Stimulated activated CD4-positive, alpha-beta T cell treated with anti-CD3 and anti-CD28 coated beads, TNF-alpha, amount 100 ng/mL, for 4 hours (primary cell): ENCODE data around the gene CLDN7.
"Not testable (repeated sequence)": the region's sequence is repeated elsewhere in the genome, so short reads cannot be mapped to it uniquely, and the experiment has no call there.

ENCODE experiments used
- DNase-seq, 3 experiments: peaks; one replicate each; pipeline ENCODE4 v3.0.0-alpha.2; 2020; ENCODE audit warnings: low read depth in 3 of 3

CLDN7 gene

DNA sequence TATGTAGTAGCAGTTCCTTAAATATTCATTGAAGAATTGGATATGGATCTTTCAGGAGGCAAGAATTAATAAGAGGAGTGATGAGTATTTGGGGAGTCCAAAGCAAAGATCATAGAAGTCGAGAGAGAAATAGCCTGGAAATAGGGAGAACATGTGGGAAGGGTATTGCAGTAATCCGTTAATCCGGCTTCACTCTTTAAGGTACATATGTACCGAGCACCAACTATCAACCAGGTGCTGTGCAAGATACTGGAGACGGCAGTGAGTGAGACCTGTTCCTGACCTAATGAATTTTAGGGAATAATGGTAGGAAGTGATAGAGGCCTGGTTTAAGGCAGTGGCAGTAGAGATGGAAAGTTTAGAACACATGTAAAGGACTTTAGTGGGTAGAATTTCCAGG is 9.2 kb downstream of the CLDN7 start:
- no peak for DNase-seq

DNA sequence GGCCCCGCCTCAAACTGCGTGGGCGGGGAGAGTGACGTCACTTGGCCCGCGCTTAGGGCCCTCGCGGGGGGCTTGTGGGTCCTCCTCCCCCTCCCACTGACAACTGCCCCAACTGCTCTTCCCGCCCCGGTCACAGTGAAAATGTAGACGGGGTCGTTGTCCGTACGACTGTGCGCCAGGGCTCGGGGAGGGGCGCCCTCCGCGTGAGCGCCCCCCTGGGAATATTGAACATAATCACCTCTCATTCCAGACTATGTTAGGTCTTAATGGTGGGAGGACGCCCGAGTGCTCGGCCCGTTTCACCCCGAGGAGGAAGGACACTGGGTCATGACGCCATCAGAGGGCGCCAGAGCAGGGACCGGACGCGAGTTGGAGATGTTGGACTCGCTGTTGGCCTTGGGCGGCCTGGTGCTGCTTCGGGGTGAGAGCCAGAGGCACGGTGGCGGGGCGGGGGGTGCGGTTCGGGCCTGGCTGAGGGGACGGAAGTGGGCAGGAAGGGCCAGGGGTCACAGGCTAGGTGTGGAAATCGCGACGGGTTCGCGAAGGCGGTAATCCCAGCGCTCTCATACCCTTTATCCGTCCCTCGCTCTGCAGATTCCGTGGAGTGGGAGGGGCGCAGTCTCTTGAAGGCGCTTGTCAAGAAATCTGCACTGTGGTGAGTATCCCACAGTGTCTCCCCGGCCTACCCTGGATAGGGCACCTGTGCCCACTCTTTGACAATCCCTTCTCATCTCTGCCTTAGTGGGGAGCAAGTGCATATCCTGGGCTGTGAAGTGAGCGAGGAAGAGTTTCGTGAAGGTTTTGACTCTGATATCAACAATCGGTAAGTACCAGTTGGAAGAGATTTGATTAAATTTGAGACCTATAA is 9.9 kb downstream of the CLDN7 start, which contains the start of gene ELP5:
Gene ELP5, plus strand, starts transcription at position 40 of the 868 bp plus-strand sequence. Its CDS starts 336 bp downstream, at position 376.
- peak; percentile 67 to 71 (median 67) for DNase-seq

DNA sequence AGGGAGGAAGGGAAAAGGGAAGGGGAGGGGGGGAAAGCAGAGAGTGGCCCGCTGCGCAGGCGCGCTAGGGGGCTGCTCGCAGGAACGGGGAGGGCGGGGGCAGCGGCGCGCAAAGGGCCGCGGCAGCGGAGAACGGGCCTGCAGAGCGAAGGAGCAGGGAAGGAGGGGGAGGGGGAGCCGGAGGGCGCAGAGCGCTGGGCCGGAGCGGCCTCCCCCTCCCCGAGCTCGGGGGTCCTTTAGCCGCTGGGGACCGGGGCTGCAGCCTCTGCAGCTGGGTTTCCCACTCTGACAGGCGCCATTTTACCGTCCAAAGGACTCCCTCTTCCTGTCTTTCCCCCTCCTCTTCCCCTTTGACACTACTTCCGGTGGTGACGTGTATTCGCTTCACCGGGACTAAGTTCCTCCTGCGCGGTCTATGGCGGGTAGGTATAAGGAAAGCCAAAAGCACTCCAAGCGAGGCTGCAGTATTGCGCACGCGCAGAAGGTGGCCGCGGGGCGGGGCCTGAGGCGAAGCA is 10.6 kb downstream of the CLDN7 start, which contains the start of gene CTDNEP1:
Gene CTDNEP1, minus strand, starts transcription at position 74 of the 515 bp plus-strand sequence. CDS start 438 bp downstream, outside the sequence.
- peak; percentile 97 to 99 (median 99) for DNase-seq

DNA sequence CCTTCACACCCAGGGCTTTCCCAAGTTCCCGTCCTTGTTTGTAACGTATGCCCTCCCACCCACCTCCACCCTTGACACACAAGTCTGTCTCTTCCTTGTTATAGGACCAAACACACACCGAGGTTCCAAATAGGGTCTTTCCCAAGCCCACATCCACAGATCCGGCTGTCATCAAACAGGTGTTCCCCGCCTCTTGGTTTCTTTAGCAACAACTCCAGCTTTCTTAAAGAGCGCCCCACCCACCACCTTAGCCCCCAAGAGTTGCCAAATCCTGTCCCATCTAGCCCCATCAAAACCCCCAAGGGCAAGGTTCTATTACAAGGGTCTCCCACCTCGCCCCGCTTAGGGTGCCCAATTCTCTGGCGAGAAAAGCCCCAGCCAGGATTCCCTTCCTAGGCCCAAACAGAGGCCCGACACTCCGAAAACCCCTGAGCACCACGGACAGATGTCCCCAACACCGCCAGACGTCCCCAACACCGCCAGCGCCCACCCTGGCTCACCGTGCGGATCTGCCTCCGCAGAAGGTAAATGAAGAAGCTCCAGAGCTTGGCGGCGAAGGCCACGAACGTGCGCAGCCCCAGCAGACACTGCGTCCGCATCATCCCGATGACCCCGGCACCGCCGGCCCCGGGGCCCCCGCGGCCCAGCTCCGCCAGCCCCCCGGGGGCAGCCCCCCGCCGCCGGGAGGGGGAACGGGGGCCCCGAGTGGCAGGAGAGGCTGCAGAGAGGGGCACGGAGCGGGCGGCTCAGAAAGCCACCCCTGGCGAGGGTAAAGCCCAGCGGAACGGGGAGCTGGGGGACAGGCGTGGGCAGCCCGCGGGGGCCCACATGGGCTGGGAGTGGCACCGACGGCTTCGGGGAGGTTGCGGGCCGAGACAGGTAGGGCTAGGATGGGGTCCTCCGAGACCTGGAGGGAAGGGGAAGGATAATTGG is 11.3 kb downstream of the CLDN7 start:
- no peak for DNase-seq

DNA sequence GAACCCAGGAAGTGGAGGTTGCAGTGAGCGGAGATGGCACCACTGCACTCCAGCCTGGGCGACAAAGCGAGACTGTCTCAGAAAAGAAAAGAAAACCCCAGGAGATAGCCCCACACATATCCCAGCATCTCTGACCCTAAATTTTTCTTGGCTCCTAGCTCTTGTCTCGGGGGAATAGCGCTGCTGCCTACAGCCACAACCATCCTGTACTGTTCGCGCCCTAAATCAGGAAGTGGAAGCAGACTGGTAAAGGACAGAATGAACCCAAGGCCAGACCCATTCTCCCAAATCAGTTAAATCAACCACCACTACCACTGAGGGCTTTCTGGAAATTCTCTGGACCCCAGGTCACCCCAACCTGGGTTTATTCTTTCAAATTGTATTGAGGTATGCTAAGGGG is 12.4 kb downstream of the CLDN7 start:
- no peak for DNase-seq

DNA sequence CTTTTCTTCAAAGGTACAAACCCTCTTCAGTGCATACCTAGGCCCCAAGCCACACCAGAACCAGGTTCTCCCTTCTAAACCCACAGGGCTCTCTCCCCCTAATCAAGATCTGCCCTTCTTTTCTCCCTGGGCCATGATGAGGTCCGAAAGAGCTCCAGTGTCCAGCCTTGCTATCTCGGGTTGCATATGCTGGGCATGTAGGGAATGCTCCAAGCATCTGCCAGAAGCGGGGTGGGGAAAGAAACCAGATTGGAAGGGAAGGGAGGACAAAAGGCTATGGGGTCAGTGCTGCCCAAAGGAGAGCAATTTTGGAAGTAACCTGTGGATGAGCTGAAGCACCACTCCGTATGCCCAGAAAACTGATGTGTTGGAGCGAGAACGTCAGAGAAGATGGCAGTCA is 13.1 kb downstream of the CLDN7 start:
- DNase-seq, result no peak

DNA sequence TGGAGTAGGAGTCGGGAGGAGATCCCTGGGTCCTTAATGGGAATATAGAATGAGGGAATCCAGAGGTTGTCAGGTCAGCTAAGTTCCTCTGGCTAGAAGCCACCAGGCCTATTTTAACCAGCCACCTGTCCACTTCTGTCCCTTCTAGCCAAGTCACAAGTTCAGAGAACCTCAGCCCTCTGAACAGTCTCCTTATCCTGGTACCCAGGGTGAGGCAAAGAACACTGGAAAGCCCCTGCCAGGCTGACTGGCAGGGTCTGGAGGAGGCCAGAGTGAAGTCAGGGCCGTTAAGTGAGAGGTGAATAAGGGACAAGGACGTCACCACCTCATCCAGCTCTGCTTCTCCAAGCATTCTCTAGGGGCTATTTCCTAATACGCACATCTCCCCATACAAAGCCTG is 13.5 kb downstream of the CLDN7 start:
- no peak for DNase-seq

DNA sequence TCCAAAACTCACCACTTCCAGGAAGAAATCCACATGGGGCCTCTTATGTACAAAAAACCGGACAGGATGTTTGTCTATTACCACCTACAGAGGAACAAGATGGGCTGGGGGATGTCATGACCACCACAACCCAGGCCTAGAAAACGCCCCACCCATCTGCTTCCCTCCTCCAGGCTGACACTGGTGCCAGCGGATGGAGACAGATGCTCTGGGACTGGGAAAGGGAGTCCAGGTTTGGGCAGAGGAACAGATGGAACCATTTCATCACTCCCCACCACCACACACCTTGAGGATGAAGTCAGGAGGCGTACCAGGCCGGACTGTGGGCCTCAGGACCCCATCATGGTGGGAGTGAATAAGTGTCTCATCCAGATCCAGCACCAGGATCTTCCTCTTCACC is 15.5 kb downstream of the CLDN7 start:
- DNase-seq, result no peak

DNA sequence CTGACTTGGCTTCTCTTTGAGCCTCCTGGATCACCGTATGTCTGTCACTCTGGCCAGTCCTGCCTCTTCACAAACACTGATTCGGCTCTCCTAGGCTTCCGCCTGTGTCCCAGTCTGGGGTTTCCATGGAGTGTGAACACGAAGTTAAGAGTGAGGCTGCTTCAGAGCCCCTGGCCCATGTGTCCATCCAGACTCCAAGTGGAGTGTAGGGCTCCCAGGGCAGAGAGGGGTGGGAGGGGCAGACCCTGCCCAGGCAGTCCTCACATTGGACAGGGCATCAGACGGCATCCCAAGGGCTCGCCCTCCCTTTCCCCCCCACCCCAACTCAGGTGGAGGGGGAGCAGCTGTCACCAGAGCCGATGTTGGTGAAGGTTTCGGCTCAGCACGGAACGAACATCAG is 18.4 kb downstream of the CLDN7 start:
- not testable (repeated sequence) for DNase-seq

DNA sequence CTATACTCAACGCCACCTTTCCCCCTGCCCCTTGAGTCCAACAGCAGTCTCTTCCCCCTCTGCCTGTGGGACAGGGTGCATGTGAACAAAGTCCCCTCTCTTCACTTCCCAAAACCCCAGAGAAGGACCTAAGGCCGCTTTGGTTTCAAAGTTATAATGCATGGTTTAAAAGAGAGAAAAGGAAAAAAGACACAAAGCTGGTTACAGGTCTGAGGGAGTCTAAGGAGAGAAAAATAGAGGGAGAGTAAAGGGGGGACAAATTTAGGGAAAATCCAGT is 18.9 kb downstream of the CLDN7 start:
- DNase-seq, result no peak

DNA sequence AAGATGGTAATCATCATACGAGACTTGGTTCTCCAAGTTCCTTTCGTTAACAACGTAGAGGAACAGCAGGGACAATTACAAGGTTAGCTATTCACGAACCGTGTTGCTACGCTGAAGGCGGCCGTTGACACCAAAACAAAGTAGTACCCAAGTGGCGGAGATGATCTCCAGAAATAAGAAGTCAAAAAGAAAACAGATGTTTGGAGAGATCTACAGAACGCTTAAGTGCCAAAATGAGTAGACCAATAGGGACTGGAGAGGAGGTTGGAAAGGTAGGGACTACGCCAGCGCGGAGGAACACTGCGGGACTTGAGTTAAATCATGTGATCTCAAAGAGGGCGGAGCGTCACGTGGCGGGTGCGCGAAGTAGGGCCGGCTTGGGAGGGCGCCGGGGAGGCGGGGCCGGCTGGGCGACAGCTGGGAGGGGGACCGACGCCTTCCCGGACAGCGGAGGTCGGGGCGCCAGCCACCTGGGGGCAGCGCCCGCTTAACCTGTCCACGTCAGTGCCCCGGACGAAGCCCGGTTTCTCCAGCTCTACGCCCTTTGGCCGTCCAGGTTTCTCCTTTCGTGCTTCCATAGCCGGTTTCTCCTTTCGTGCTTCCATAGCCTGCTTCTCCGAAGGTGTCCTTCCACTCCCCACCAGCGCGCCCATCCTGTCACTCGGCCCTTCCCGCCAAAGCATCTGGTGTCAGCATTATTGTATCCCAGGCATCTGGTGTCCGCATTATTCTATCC is 19.4 kb downstream of the CLDN7 start:
- DNase-seq, result peak; percentile 84 to 86 (median 84)

DNA sequence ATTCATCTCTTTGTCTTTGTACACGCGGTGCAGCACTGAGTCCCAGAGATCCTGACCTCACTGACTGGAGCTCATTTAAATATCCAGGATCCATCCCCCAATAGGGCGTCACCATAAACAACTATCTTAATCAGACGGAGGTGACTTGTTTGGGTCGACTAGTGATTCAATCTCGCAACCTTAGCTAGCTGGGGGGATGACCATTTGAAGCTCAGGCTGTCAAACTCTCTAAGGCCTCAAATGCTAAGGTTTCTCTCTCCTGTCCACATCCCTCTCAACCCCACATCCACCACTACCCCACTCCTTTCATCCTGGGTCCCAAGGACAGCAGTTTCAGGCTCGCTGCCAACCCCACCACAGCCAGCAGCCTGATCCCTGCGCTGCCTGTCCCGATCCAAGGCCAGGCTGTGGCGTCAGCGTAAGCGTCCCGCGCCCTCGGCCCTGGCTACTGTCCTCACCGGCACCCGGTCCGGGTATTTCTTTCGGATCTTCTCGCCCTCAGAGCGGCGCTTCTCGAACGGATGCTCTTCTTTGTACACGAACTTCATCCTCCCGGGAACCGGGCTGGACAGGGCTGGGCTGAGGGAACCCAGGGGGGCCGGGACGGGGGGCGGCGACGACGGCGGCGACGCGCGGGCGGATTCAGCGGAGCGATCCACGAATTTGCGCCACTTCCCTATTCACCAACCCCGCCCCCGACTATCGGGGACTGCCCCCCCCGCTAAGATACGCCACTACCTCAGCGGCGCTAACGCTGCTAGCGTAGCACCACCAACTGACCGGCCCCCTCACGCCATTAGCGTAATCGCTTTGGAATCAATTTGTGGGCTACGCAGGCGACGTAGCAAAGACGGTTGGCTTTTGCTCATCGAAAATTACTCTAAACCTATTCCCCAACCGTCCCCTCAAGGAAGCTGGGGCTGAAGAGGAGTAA is 20.2 kb downstream of the CLDN7 start, which contains the start of gene GABARAP:
Gene GABARAP, minus strand, starts transcription at position 667 of the 934 bp plus-strand sequence. Its CDS starts 119 bp downstream, at position 548.
- peak; percentile 89 to 94 (median 92) for DNase-seq

DNA sequence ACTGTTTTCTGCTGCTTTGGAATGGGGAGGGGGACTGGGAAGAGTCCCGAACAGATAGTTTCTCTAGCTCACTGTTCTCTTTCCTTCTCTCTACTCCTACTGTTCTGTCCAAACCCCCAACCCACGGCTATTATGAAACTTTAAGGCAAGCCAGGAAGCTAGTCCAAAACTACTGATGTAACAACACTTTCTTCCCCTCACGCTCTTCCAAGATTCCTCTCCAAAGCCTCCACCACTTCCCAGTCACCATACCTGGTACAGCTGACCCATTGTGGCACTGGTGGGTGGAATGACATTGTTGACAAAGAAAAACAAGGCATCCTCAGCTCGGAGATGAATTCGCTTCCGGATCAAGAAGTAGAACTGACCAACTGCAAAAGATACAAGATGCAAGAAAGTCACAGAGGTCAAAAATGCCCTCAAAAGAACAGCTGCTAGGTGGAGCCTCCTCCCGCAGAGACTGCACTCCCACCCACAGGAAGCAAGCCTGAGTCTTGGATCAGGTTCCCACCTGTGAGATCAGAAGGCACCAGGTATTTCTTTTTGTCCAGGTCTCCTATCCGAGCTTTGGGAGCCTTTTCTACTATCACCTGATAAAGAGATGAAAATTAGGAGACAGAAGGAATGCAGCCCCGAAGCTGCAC is 21.1 kb downstream of the CLDN7 start:
- no peak for DNase-seq

DNA sequence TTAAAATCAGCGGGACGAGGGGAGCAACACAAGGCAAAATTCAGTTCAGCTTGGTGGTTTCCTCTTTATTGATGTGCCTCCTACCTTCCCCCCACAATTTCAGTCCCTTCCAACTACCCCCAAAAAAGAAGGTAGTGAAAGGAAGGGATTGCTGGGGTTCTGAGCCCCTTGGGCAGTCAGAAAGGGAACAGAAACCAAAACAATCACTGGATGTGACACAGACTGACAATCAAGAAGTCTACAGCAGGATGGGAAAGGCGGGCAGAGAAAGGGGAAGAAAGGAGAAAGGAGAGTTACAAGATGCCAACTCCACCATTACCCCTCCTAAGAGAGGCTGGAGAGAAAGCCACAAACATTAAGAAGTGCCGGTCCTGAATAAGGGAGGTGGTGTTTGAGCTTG is 21.9 kb downstream of the CLDN7 start:
- no peak for DNase-seq

DNA sequence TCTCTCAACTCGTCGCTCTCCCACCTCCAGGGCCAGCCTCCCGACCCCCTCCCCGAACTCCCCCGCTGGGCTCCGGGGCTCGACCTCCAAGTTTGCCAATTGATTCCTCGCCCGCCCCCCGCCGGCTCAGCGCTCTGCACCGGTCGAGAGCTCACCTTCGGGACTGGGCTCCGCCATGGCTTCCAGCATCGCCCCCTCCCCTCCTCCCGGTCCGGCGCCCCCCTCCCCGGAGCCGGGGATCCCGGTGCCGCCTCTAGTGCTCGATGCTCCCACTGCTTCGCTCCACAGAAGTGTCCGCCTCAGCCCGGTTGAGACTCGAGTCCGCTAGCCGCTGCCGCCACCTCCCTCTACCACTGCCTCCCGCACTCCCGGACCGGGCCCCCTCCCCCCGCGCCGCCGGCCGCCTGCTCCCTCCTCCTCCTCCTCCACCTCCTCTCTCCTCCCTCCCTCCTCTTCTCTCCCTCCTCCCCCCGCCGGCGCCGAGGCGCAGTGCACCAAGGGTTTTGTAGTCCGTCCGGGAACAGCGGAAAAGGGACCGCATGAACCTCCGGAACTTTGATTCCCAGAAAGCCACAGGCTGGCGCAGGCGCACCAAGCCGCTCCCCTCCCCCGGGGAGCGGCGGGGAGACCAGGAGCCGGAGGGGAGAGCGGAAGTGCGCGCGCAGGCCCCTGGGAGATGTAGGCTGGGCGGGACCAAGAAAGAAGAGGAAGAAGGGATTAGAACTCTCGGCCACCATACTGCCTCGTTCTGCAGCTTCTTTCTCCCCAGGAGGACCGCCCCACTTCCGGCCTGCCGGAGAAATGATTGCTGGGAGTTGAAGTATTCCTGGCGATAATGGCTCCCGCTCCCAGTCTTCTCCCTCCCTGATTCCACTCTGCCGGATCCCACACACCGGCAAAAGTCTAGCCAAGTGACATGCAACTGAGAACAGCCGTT is 22.9 kb downstream of the CLDN7 start, which contains the start of gene PHF23:
Gene PHF23, minus strand, starts transcription at position 367 of the 937 bp plus-strand sequence. Its CDS starts 178 bp downstream, at position 189.
- peak; percentile 91 to 98 (median 96) for DNase-seq

DNA sequence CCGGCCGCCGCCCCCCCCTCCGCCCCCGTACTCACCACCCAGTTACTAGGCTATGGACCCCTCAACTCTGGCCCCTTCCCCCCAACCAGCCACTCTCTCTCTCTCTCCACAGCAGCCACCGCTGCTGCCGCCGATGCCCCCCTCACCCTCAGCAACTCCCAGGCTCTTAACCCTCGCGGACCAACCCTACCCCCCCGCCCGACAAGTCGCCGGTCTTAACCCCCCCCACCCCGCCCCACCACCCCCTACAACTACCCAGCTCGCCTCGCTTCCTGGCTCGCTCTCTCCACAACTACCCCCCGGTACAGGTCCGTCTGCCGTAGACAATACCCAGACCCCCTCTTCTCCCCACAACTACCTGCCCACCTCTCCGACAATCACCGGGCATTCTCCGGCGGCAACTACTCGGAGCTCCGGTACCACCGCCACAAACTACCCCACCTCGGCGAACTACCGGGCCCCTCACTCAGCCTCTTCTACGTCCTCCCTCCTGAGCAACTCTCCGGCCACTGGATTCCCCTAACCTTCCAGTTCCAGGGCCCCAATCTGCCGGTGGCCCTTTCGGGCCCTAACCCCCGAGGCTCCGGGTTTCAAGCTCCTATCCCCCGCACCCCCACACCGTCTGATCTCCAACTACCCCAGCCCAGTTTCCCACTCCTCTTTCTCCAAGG is 23.7 kb downstream of the CLDN7 start:
- DNase-seq, result no peak

DNA sequence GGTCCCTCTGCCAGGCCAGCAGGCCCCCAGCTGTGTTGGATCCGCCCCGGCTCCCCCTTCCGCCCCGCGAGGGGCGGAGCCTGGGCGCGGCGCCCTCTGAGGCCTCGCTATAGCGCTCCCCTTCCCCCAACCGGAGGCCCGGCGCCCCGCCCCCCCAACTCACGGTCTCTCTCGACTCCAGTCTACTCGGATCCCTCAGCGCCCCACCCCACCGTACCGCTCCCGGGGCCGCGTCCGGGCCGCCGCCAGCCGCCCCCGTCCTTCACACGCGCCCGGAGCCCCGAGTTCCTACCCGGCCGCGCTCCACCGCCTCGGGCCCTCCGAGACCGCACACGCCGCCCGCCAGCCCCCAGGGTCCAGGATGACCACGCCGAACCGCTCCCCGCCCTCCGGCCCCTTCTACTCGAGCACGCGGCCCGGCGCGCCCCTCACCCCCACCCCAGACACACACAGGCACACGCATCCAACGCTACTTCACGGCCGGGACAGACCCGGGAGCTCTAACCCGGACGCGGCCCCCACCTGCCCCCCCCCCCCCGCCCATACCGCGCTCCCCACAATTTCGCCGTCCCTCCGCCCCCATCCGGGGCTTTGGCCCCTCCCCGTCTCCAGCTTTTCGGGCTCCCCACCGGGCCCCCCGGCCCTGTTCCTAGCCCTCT is 24.4 kb downstream of the CLDN7 start:
- DNase-seq, result peak; percentile 79 to 84 (median 79)
